COLO668 (cell line): ENCODE data around the gene AMBP.

ENCODE experiments used
- DNase-seq: peaks from one replicate; lab custom pipeline; 2025; ENCODE audit not compliant: unreplicated experiment; lab: John Stamatoyannopoulos, UW

The AMBP gene

GRCh38 chr9:114012126-114012525 lies 66.0 kb downstream of the AMBP start:
- DNase-seq, result no peak

GRCh38 chr9:114011313-114011712 lies 66.8 kb downstream of the AMBP start:
- DNase-seq, result no peak
